ENCODE measurements around the gene PDLIM3. TPM values are rescaled to one million over a fixed set of nuclear protein-coding genes. Genes with fewer than 3 reads are reported as not detected.

PDLIM3 gene
- total RNA-seq, 1 experiment from 2014 or later = 3.3 TPM

DNA sequence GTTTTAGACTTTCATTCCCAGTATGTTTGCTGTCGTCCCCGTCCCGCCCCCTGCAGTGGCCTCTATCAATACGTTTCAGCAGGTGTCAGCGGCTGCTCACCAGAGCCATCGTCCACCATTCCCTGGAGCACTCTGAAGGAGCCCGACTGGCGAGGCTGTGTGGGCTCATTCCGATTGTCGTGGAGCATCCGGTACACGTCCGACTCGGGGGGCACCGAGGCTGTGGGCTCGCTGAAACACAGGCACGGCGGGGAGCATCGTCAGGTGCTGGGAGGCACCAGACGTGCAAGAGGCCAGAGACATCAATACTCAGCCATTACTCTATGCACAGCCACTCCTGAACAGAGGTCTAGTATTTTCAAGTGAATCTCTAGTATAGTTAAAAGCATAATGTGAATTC lies 28.9 kb downstream of the PDLIM3 start:
- H3K79me2 ChIP-seq (ENCODE audit: low read depth) = no peaks in the 10 kb centered on the region
- POLR2A ChIA-PET (ENCODE audit: unreplicated experiment) = no interaction called here
- H3K27me3 ChIP-seq (ENCODE audit: insufficient read depth, low read depth) = no peaks in the 10 kb centered on the region
- H3K27ac ChIP-seq = no peak overlapping the region
- TF ChIP-seq CTCF (conservative IDR thresholded peaks at IDR 0.05) = no peak
- H3K4me3 ChIP-seq = no peak overlapping the region
- DNase-seq = no peak
- no peak overlapping the region for H3K4me2 ChIP-seq
- H3K36me3 ChIP-seq (ENCODE audit: low read depth) = no peaks in the 10 kb centered on the region
- BruUV-seq (replicated peaks) = no TSS peak
- no peak overlapping the region for H2AFZ ChIP-seq
- H3K4me1 ChIP-seq (replicated peaks; ENCODE audit: insufficient read depth) = peaks cover 13% of the 10 kb centered on the region
- H3K9me2 ChIP-seq (ENCODE audit: insufficient read depth) = no peaks in the 10 kb centered on the region
- intact Hi-C loops (cut with micrococcal nuclease; ENCODE audit: unreplicated experiment) = no loop called here
- no peaks in the 10 kb centered on the region for H4K20me1 ChIP-seq (ENCODE audit: insufficient read depth)
- CTCF ChIA-PET = no interaction called here
- no peaks in the 10 kb centered on the region for H3F3A ChIP-seq (ENCODE audit: insufficient read depth, low read depth)
- H3K9me3 ChIP-seq (ENCODE audit: insufficient read depth, low read depth) = no peaks in the 10 kb centered on the region

- ChIA-PET CTCF (no interaction called here), POLR2A (ENCODE audit: unreplicated experiment) (no interaction called here)
- intact Hi-C loops (cut with micrococcal nuclease; ENCODE audit: unreplicated experiment) = no loop called here
- Histone ChIP-seq H3K4me1 (replicated peaks; ENCODE audit: insufficient read depth) (peaks cover 13% of the 10 kb centered on the region), H3K36me3 (ENCODE audit: low read depth) (no peaks in the 10 kb centered on the region), H3K4me3 (no peak overlapping the region), H4K20me1 (ENCODE audit: insufficient read depth) (no peaks in the 10 kb centered on the region), H3K27ac (no peak overlapping the region), H3K79me2 (ENCODE audit: low read depth) (no peaks in the 10 kb centered on the region), H3F3A (ENCODE audit: insufficient read depth, low read depth) (no peaks in the 10 kb centered on the region), H3K9me2 (ENCODE audit: insufficient read depth) (no peaks in the 10 kb centered on the region), H3K4me2 (no peak overlapping the region), H3K9me3 (ENCODE audit: insufficient read depth, low read depth) (no peaks in the 10 kb centered on the region), H2AFZ (no peak overlapping the region), H3K27me3 (ENCODE audit: insufficient read depth, low read depth) (no peaks in the 10 kb centered on the region)
- BruUV-seq (replicated peaks) = no TSS peak
- no peak for DNase-seq
- TF ChIP-seq EZH2 (IDR thresholded peaks at IDR 0.05; ENCODE audit: low read depth) (no peak), CTCF (conservative IDR thresholded peaks at IDR 0.05) (no peak)
Measured at GRCh38 chr4:185504098-185505047, 30.9 kb downstream of the PDLIM3 start.

GRCh38 chr4:185502386-185502785 lies 32.9 kb downstream of the PDLIM3 start:
- Histone ChIP-seq H3F3A (ENCODE audit: insufficient read depth, low read depth) (no peaks in the 10 kb centered on the region), H3K27me3 (ENCODE audit: insufficient read depth, low read depth) (no peaks in the 10 kb centered on the region), H3K9me3 (ENCODE audit: insufficient read depth, low read depth) (no peaks in the 10 kb centered on the region), H3K79me2 (ENCODE audit: low read depth) (no peaks in the 10 kb centered on the region), H3K36me3 (ENCODE audit: low read depth) (no peaks in the 10 kb centered on the region), H4K20me1 (ENCODE audit: insufficient read depth) (no peaks in the 10 kb centered on the region), H3K27ac (no peak overlapping the region), H2AFZ (no peak overlapping the region), H3K4me3 (no peak overlapping the region), H3K9me2 (ENCODE audit: insufficient read depth) (no peaks in the 10 kb centered on the region), H3K4me1 (replicated peaks; ENCODE audit: insufficient read depth) (no peaks in the 10 kb centered on the region), H3K4me2 (no peak overlapping the region)
- TF ChIP-seq CTCF (conservative IDR thresholded peaks at IDR 0.05) = no peak
- no peak for TF ChIP-seq EZH2 (IDR thresholded peaks at IDR 0.05; ENCODE audit: low read depth)
- CTCF ChIA-PET = interaction anchor here (0.6 kb wide), 1 partner anchor 82 kb away, joined by 4 read pairs; no protein-coding TSS in a partner anchor
- intact Hi-C loops (cut with micrococcal nuclease; ENCODE audit: unreplicated experiment) = no loop called here
- no peak for DNase-seq
- BruUV-seq (replicated peaks) = no TSS peak
- POLR2A ChIA-PET (ENCODE audit: unreplicated experiment) = no interaction called here
